GM12801 (cell line): ENCODE measurements around the gene GRHPR.

Experiments used
- TF ChIP-seq, protein P1 (sequence below): IDR thresholded peaks from one replicate; pipeline ENCODE4 v1.5.1; 2011; ENCODE audit warnings: control low read depth; ENCODE audit not compliant: insufficient read length; ENCODE audit errors: extremely low read depth

The GRHPR gene

DNA sequence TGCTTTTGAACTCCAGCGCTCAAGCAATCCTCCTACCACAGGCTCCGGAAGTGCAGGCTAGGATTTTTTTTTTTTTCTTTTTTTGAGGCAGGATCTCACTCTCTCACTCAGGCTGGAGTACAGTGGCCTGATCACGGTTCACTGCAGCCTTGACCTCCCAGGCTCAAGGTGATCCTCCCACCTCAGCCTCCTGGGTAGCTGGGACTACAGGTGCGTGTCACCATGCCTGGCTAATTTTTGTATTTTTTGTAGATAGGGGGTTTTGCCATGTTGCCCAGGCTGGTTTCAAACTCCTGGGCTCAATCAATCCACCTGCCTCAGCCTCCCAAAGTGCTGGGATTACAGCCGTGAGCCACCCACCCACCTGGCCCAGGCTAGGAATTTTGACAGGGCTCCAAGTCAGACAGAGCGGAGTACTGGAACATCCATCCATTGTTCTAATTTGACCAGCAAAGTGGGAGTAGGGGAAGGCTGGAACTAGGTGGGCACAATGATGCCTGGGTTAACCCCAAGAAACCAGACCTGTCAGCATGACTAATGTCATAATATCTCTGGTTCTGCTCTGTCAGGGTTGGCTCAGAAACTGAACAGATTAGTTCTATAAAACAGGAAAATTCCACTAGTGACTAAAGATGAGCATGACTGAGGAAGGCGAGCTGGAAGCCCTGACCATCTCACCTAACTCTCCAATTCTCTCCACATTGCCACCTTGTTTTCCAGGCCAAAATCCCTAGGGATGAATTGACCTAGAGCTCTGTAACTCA, 33.6 kb downstream of the GRHPR start:
- TF ChIP-seq, protein P1, sequence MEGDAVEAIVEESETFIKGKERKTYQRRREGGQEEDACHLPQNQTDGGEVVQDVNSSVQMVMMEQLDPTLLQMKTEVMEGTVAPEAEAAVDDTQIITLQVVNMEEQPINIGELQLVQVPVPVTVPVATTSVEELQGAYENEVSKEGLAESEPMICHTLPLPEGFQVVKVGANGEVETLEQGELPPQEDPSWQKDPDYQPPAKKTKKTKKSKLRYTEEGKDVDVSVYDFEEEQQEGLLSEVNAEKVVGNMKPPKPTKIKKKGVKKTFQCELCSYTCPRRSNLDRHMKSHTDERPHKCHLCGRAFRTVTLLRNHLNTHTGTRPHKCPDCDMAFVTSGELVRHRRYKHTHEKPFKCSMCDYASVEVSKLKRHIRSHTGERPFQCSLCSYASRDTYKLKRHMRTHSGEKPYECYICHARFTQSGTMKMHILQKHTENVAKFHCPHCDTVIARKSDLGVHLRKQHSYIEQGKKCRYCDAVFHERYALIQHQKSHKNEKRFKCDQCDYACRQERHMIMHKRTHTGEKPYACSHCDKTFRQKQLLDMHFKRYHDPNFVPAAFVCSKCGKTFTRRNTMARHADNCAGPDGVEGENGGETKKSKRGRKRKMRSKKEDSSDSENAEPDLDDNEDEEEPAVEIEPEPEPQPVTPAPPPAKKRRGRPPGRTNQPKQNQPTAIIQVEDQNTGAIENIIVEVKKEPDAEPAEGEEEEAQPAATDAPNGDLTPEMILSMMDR, result no peak

DNA sequence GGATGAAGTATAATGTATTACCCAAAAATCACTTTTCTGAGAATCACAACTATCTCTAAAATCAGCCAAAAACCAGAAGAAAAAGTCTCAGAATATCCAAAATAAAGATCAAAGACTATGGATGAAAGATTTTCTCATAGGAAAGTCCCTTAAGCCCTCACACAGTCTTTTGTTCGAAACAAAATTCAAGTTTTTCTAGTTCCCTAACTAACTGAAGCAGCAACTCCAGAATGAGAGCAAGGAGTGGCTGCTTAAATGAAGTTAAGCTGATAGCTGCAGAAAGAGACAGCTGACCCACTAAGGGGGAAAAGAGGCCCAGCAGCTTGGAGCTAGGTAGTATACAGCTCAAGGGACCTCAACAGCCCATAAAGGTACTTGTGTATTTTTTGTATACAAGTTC, 34.3 kb downstream of the GRHPR start:
- TF ChIP-seq, protein P1, result no peak

DNA sequence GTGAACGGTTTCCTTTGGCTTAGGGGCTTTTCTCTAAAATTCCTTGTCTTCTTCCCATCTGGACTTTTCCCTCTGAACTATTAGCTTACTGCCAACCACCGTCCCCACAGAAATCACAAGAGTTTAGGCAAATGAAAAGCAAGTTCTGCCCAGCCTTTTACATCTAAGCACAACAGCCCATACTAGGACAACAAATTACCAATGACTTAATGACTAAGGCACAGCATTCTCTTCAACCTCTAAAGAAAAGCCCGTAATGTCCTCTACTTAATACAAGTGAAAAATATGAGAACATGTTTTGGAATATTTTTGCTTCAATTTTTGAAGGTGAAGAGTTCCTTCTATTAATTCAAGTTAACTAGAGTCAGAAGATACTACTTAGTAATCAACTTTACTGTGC, 41.5 kb downstream of the GRHPR start:
- TF ChIP-seq, protein P1, result no peak

DNA sequence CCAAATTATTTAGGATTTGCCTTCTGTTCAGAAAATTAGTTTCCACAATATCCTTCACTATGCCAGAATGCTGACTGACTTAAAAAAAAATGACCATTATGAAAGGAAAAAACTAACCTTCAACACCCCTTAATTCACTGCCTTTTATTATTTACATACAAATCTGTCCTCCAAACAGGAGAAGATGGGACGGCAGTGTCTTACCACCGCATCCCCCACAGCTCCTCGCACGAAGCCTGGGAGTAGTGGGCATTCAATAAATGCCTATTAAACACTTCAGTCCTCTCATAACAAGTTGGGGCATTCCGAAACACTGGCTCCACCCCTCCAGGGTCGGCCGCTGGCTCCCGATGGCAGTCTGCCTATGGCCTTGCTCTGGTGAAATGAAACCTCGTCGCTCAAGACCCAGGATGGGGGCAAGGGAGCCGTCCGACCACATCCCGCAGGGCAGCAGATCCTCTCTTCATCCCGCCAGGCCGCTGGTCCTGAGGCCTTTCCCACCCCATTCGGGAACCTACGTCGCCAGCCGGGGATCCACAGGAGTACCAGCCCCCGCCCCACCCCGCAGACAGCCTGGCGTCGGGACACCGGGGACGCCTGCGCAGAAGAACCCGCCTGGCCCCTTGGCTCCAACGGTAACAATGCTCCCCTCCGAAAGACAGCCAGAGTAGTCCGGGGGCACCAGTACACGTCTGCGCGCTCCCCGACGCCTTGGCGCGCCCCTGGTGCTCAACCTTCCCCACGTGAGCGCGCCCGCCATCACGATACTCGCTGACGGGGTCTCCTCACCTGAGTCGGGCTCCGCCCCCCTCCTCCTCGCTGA, 42.1 kb downstream of the GRHPR start:
- TF ChIP-seq, protein P1, result no peak

DNA sequence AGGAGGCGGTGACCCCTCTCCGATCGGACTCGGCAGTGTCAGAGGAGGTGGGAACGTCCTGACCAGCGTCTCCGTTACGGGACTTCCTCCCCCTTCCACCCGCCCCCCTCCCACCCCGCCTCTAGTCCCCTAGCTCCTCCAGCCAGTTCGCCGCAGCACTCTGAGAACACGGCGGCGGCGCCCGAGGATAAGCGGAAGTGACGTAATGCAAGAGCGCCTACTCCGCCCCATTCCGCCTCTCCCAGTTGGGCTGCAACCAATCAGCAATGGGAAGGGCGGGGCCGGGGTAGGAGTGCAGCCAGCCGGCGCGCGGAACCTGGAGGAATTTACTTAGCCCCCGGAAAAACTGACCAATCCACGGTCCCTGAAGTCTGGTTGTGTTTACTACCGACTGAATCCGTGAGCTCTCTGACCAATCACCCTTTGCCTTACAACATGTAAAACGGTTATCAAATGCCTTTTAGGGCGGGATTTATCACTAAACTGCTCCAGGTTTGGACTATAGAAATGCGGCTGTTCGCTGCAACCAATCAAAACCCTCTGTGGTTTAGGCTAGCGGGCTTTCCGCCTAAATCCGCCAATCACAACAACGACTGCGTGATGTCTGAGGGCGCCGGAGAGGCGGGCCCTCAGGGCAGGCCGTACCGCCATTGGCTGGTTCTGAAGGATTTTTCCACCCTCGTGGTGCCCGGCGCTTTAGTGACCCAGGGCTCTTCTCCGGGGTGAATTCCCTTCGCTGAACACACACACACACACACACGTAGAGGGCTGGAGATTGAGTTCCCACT, 42.9 kb downstream of the GRHPR start, which contains the start of gene ZBTB5:
ZBTB5 (minus strand) TSS at position 202 of the 788 bp plus-strand sequence. CDS start 22,899 bp downstream, outside the sequence.
- TF ChIP-seq, protein P1, result no peak

DNA sequence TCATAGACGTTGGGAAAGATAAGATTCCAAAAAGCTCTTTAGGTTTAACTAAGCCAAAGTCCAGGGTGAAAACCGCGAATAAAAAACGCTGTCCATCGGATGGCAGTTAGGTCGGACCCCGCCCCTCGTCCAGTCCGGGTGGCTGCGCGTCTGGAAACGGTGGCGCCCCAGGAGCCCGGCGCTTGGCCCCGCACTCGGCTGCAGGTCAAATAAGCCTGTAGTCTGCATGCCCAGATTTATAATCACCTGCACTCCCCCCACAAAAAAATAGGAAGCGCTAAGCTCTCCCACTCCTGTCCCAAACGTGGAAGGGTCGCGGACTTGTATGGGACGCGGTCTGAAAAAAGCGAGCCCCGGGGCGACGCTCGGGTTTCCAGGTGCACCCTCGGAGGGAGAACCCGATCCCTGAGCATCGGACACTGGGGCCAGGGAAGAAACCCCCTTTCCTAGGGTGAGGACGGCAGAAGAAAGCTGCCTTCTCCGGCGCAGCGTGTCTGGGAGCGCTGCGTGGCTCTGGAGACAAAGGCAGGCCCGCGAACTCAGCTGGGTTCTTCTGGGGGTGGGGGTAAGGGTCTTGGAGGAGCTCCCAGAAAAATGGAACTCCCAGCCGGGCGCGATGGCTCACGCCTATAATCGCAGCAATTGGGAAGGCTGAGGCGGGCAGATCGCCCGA, 43.7 kb downstream of the GRHPR start:
- TF ChIP-seq, protein P1, result no peak

DNA sequence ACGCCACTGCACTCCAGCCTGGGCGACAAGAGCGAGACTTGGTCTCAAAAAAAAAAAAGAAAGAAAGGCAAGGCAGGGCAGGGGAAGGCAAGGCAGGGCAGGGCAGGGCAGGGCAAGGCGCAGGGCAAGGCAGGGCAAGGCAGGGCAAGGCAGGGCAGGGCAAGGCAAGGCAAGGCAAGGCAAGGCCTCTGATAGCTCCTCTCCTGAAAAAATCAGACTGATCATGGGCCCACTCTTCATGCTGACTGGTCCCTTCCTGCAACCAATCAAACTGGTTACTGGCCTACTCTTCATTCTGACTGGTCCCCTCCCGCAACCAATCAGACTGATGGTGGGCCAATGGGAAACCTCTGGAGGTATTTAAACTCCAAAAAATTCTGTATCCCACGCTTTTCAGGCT, 46.1 kb downstream of the GRHPR start:
- TF ChIP-seq, protein P1, result no peak
